Measurements from ENCODE around the gene DEFB126.
"Not testable (repeated sequence)": the region's sequence is repeated elsewhere in the genome, so short reads cannot be mapped to it uniquely, and the experiment has no call there.

DEFB126 gene

GRCh38 chr20:142290-142689 lies at the start of gene DEFB126:
Gene DEFB126, plus strand, starts transcription at chr20:142590. Its CDS starts 39 bp downstream, at chr20:142629.
- no peak for DNase-seq (ENCODE audit: low read depth)

GRCh38 chr20:93641-94040 lies 48.7 kb upstream of the DEFB126 start:
- no peak for DNase-seq (ENCODE audit: low read depth)

GRCh38 chr20:95215-95614 lies 47.2 kb upstream of the DEFB126 start:
- no peak for DNase-seq (ENCODE audit: low read depth)

GRCh38 chr20:97691-98090 lies 44.7 kb upstream of the DEFB126 start:
- not testable (repeated sequence) for DNase-seq (ENCODE audit: low read depth)

GRCh38 chr20:101975-102374 lies 40.4 kb upstream of the DEFB126 start:
- DNase-seq (ENCODE audit: low read depth) = no peak

- DNase-seq (ENCODE audit: low read depth) = no peak
Measured at GRCh38 chr20:103456-103855, 38.9 kb upstream of the DEFB126 start.

- no peak for DNase-seq (ENCODE audit: low read depth)
Measured at GRCh38 chr20:112396-112795, 30.0 kb upstream of the DEFB126 start.

- no peak for DNase-seq (ENCODE audit: low read depth)
Measured at GRCh38 chr20:117518-117917, 24.9 kb upstream of the DEFB126 start.

GRCh38 chr20:129786-130323 lies 12.5 kb upstream of the DEFB126 start:
- DNase-seq (ENCODE audit: low read depth) = not testable (repeated sequence)

- no peak for DNase-seq (ENCODE audit: low read depth)
Measured at GRCh38 chr20:137668-138490, 4.5 kb upstream of the DEFB126 start.

GRCh38 chr20:145877-146276 lies 3.5 kb downstream of the DEFB126 start:
- DNase-seq (ENCODE audit: low read depth) = no peak

- DNase-seq (ENCODE audit: low read depth) = no peak
Measured at GRCh38 chr20:152131-152530, 9.7 kb downstream of the DEFB126 start.

GRCh38 chr20:157154-157553 lies 14.8 kb downstream of the DEFB126 start, which contains the start of gene DEFB127:
Gene DEFB127, plus strand, starts transcription at chr20:157454. Its CDS starts 91 bp downstream, at chr20:157545.
- no peak for DNase-seq (ENCODE audit: low read depth)

- DNase-seq (ENCODE audit: low read depth) = no peak
Measured at GRCh38 chr20:164618-165017, 22.2 kb downstream of the DEFB126 start.

GRCh38 chr20:168876-169275 lies 26.5 kb downstream of the DEFB126 start:
- no peak for DNase-seq (ENCODE audit: low read depth)

GRCh38 chr20:184288-184687 lies 41.9 kb downstream of the DEFB126 start:
- no peak for DNase-seq (ENCODE audit: low read depth)

GRCh38 chr20:187733-188132 lies 45.3 kb downstream of the DEFB126 start:
- DNase-seq (ENCODE audit: low read depth) = no peak

GRCh38 chr20:189611-190010 lies 47.2 kb downstream of the DEFB126 start, which contains the start of gene DEFB128:
Gene DEFB128, minus strand, starts transcription at chr20:189711. Its CDS starts 88 bp downstream, at chr20:189623.
- DNase-seq (ENCODE audit: low read depth) = no peak

Data from activated T-helper 1 cell treated with Interleukin-2 at 50 U/mL for 16 hours (primary cell).